ENCODE data around the gene PROX1.

DNA sequence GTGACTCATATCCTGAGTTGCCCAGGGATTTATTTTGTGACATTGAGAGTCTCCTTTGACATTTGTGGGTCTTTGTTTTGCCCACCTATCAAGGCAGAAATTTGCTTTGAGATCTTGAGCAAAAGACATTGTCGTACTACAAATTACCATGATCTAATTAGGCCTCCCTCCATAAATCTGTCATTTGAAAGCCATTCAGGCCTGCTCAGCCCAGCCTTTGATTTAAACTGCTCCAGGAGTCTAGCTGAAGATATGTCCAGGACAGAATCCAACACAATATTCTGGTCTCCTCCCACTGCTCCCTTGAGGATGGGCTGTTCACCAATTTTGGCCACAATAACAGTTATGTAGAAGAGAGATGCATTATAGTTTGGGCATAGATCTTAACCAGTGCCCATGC lies 86.7 kb downstream of the PROX1 start:
- no peak for TF ChIP-seq CTCF (IDR thresholded peaks at IDR 0.05)
- no peak for TF ChIP-seq POLR2A (IDR thresholded peaks at IDR 0.05)
